Lower lobe of right lung (tissue), 2 donors: ENCODE data around the gene FAM219A. TPM values are rescaled to one million over a fixed set of nuclear protein-coding genes. Genes with fewer than 3 reads are reported as not detected.
"Not testable (repeated sequence)": the region's sequence is repeated elsewhere in the genome, so short reads cannot be mapped to it uniquely, and the experiment has no call there.

Experiments used
- ATAC-seq, 2 donors: fragments of 200-7000 bp; cut with Tn5 transposase; one replicate each; pipeline ENCODE4 v1.9.1; 2020 to 2022; ENCODE audit warnings: mild to moderate bottlenecking in 2 of 2, moderate library complexity in 2 of 2
- DNase-seq: peaks from one replicate; pipeline ENCODE4 v3.0.0-alpha.2; 2020
- H3K27ac ChIP-seq: fragments of 200-600 bp; one replicate; pipeline ENCODE4 v1.8.0; 2022
- H3K27me3 ChIP-seq: fragments of 200-600 bp; one replicate; pipeline ENCODE4 v1.8.0; 2022; ENCODE audit warnings: low read depth
- H3K36me3 ChIP-seq: fragments of 200-600 bp; one replicate; pipeline ENCODE4 v1.8.0; 2022; ENCODE audit warnings: mild to moderate bottlenecking
- H3K4me1 ChIP-seq: fragments of 200-600 bp; one replicate; pipeline ENCODE4 v1.8.0; 2022
- H3K4me3 ChIP-seq: fragments of 200-600 bp; one replicate; pipeline ENCODE4 v1.8.0; 2022; ENCODE audit warnings: mild to moderate bottlenecking
- H3K9me3 ChIP-seq: fragments of 200-600 bp; one replicate; pipeline ENCODE4 v1.8.0; 2022
- CTCF ChIP-seq: fragments of 200-600 bp; IDR thresholded peaks from one replicate; pipeline ENCODE4 v1.8.0; 2022; ENCODE audit warnings: antibody characterized with exemption, mild to moderate bottlenecking
- intact Hi-C: fragments of 100-400 bp; cut with DNase I; formaldehyde crosslinking; loops from one replicate; pipeline ENCODE4 v1.11.0; 2022
- total RNA-seq: library from RNA; stranded (reverse); fragmentation: NEBNext Ultra II Directional; extraction: Animal tissue kit (Norgen Biotek cat#: 25700); gene quantifications from one replicate; pipeline ENCODE4 v1.2.1, GENCODE V29; 2021
- donor health status: DM: no; HTN: yes; CAD: no; lungs with severe emphysema.

Gene FAM219A
- total RNA-seq, 1 donor from 2014 or later = 24.5 TPM

- no peaks in the 10 kb centered on the region for H3K9me3 ChIP-seq
- no peak overlapping the region for H3K4me3 ChIP-seq
- no peak overlapping the region for H3K27ac ChIP-seq
- peaks cover 6% of the 10 kb centered on the region for H3K4me1 ChIP-seq
- ATAC-seq (no peak), DNase-seq (no peak)
- no peak for TF ChIP-seq CTCF
- H3K36me3 ChIP-seq = peaks cover 4% of the 10 kb centered on the region
- intact Hi-C loops = no loop called here
- H3K27me3 ChIP-seq = no peaks in the 10 kb centered on the region
Observed at GRCh38 chr9:34366365-34366764, 92.0 kb downstream of the FAM219A start.

GRCh38 chr9:34365282-34365681, 93.1 kb downstream of the FAM219A start:
- ATAC-seq = no peak
- Histone ChIP-seq H3K9me3 (no peaks in the 10 kb centered on the region), H3K4me3 (no peak overlapping the region), H3K4me1 (peaks cover 6% of the 10 kb centered on the region), H3K36me3 (no peaks in the 10 kb centered on the region), H3K27ac (no peak overlapping the region), H3K27me3 (no peaks in the 10 kb centered on the region)
- no peak for DNase-seq
- TF ChIP-seq CTCF = no peak
- intact Hi-C loops = no loop called here

- ATAC-seq (peak; percentile 18 to 32), DNase-seq (no peak)
- Histone ChIP-seq H3K4me1 (peaks cover 6% of the 10 kb centered on the region), H3K9me3 (no peaks in the 10 kb centered on the region), H3K36me3 (no peaks in the 10 kb centered on the region), H3K27me3 (no peaks in the 10 kb centered on the region), H3K27ac (peak overlapping the region; percentile 46), H3K4me3 (no peak overlapping the region)
- intact Hi-C loops = no loop called here
- TF ChIP-seq CTCF = no peak
Observed at GRCh38 chr9:34363619-34364351, 94.6 kb downstream of the FAM219A start.

GRCh38 chr9:34362614-34363214, 95.7 kb downstream of the FAM219A start:
- DNase-seq (no peak), ATAC-seq (no peak)
- Histone ChIP-seq H3K27me3 (no peaks in the 10 kb centered on the region), H3K9me3 (no peaks in the 10 kb centered on the region), H3K27ac (no peak overlapping the region), H3K36me3 (no peaks in the 10 kb centered on the region), H3K4me3 (no peak overlapping the region), H3K4me1 (peaks cover 6% of the 10 kb centered on the region)
- no peak for TF ChIP-seq CTCF
- intact Hi-C loops = no loop called here

- H3K27ac ChIP-seq, H3K27me3 ChIP-seq, ATAC-seq, H3K4me1 ChIP-seq, H3K9me3 ChIP-seq, H3K36me3 ChIP-seq, intact Hi-C loops, H3K4me3 ChIP-seq, DNase-seq: not testable (repeated sequence)
Observed at GRCh38 chr9:34352957-34353356, 105.4 kb downstream of the FAM219A start.

- ATAC-seq, H3K27ac ChIP-seq, intact Hi-C loops, H3K9me3 ChIP-seq, H3K36me3 ChIP-seq, H3K4me1 ChIP-seq, H3K4me3 ChIP-seq, DNase-seq, H3K27me3 ChIP-seq: not testable (repeated sequence)
Observed at GRCh38 chr9:34352122-34352652, 106.2 kb downstream of the FAM219A start.
